T1000 (cell line): ENCODE data around the gene CATSPER4.
A peak's percentile ranks its signal among the peaks of the same experiment; 100 is the strongest.

Experiments
- DNase-seq: peaks from one replicate; lab custom pipeline; 2025; ENCODE audit warnings: mixed read lengths; lab: John Stamatoyannopoulos, UW

The CATSPER4 gene

DNA sequence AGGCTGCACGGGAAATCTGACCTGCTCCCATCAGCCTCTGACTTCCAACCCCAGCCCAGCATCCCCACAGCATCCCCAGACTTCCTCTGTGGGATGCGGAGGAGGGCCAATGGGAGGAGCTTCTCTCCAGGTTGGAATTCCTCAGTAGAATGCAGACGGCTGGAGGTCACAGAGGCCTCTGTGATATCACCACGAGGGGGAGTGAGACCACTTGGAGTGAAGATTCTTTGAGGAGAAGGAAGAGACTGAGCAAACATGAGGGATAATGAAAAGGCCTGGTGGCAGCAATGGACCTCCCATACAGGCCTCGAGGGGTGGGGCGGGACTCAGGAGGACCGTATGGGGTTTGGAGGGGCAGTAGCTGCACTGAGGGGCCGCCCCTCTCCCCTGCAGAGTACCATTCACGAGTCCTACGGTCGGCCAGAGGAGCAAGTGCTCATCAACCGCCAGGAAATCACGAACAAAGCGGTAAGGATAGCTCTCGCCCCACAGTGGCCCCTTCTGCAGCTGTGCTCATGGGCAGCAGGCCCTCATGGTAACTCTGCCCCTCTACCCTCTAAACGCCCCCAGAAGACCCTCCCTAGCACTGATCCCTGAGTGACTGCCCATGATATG is at the start of gene CATSPER4:
CATSPER4 (plus strand) TSS at position 230 of the 615 bp plus-strand sequence; CDS start at position 256, 26 bp downstream.
- no peak for DNase-seq

DNA sequence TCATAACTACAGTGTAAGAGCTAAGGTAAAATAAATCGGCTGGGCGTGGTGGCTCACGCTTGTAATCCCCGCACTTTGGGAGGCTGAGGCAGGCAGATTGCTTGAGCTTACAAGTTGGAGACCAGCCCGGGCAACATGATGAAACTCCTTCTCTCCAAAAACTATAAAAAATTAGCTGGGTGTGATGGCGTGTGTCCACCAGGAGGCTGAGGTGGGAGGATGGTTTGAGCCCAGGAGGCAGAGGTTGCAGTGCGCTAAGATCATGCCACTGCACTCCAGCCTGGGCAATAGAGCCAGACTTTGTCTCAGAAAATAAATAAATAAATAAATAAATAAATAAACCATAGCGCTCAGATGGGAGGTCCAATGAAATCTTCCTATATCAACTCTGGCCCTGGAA is 48.2 kb upstream of the CATSPER4 start:
- no peak for DNase-seq

- peak; percentile 48 for DNase-seq
Measured at GRCh38 chr1:26145041-26145959, 45.1 kb upstream of the CATSPER4 start.

DNA sequence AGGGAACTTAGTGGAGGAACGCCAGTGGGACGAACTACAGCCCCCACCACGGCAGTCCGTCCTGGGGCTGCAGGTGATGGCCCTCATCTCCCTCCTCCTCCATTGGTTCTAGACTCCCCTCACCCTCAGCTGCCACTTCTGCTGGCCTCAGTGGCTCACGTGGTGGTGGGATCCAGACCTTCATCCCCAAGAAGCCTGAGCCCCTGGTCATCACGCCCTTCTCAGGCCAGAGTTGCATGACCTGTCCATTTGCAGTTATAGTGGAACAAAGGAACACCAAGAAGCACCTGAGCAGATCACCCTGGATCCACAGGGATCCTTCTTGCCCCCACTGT is 44.5 kb upstream of the CATSPER4 start:
- DNase-seq = no peak

DNA sequence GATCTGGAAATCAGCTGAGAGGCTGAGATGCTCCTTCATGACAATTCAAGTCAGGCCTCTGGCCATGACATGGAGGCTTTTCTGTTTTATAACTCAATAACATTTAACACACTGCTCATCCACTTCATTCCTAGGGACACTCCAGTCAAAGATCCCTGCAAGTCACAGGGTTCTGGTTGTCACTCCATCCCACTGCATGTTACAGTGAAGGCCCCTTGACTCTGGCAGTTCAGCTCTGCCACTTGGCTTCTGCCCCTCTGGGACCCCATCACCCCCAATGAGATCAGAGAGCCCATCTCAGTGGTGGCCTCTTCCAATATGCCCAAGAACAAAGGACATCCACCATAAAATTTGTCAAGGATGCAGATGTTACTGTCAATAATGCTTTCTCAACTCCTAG is 41.5 kb upstream of the CATSPER4 start:
- no peak for DNase-seq

DNA sequence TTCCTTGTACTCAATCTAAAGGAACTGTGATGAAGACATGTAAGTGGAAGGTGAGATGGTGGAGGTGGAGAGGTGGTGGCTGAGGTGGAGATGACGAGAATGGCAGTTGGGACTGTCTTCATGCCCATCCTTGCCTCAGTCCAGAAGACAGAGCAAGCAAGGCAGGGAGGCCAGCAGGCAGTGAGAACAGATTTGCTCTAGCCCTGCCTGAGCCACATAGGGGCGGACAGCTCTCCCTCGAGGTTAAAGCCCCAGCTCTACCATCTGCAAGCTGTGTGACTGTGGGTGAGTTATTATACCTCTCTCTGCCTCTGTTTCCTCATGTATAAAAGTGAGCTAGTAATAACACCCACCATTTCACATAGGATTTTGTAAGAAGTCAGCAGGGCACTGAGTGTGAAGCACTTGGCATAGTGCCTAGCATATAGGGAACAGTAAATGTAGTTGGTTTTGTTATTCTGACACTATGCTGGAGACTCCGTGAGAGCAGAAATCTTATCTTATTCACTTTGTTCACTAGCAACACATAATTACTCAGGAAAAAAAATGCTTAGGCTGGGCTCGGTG is 36.4 kb upstream of the CATSPER4 start:
- DNase-seq = no peak

DNA sequence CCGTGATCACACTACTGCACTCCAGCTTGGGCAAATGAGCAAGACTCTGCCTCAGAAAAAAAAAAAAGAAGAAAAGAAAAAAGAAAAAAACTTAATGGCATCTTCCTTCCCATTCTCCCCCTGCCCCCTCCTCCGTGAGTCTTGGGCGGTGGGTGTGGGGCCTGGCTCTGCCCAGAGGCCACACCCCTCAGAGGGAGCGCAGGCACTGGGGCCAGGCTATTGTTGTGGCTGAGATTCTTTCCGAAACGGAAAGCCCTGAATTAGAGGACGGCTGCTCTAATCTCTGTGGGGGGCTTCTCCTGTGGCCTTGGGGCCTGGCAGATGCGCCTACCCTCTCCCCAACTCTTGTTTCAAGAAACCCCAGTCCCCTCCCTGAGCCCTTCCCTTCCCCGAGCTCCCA is 35.7 kb upstream of the CATSPER4 start:
- no peak for DNase-seq

DNA sequence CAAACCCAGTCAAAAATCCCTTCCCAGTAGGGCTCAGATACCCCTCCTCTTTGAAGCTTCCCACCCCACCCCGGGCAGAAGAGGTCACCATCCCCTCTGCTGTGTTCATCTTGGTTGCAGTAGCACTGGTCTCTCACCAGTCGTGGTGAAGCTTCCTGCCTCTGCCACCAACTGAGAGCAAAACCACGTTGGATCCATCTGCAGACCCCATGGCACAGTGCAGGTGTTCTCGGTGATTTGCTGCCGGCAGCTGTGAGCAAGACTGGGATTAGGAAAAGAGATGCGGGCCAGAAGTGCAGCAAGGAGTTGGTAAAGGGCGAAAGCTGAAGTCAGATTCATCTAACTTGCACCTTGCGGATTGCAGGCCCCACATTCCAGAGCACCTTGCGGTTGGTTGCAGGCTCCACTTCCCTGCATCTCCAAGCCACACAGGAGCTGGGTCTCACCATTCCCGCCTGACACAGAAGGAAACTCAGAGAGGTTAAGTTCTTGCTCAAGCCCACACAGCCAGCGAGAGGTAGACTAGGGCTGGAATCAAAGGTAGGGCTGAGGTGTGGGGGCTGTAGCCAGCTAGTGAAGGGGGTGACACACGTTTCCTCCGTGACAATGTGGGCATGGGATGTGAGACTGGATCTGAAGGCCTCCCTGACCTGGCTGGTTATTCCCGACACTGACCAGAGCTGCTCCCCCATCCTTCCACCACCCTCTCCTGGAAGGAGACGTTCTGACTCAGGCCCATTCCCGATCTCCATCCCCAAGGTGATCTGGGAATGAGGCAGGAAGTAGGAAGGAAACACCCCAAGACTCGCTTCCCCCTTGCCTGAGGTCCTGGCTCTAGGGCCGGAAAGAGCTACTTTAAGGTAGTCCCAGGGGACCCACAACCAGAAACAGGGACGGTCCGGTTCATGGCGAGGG is 34.8 kb upstream of the CATSPER4 start:
- DNase-seq = no peak

GRCh38 chr1:26156285-26157038 is 33.9 kb upstream of the CATSPER4 start:
- no peak for DNase-seq

DNA sequence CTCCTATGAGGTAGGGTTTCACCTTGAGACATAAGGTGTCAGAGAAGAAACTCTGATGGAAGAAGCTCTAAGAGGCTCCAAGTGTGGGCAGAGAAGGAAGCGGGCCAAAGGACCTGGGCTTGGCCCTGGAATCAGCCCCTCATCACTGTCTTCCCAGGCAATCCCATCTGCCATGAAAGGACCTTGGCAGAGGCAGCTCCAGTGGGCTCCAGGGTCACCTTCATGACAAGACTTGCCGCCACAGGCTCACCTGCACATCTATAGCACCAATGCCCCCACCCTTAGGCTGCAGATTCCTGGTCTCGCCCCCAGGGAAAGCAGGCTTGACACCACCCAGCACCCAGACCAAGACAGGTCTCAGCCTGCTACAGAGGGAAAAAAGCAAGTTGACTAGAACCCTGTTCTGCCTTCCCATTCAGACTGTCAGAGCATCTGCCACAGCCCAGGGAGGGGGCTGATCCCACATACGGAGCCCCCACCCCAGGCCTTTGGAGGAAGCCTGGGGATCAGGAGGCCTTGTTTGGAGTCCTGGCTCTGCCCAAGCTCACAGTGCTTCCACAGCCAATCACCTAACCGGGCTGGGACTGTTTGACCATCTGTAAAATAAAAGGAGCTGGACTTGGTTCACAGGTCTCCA is 32.0 kb upstream of the CATSPER4 start:
- no peak for DNase-seq

DNA sequence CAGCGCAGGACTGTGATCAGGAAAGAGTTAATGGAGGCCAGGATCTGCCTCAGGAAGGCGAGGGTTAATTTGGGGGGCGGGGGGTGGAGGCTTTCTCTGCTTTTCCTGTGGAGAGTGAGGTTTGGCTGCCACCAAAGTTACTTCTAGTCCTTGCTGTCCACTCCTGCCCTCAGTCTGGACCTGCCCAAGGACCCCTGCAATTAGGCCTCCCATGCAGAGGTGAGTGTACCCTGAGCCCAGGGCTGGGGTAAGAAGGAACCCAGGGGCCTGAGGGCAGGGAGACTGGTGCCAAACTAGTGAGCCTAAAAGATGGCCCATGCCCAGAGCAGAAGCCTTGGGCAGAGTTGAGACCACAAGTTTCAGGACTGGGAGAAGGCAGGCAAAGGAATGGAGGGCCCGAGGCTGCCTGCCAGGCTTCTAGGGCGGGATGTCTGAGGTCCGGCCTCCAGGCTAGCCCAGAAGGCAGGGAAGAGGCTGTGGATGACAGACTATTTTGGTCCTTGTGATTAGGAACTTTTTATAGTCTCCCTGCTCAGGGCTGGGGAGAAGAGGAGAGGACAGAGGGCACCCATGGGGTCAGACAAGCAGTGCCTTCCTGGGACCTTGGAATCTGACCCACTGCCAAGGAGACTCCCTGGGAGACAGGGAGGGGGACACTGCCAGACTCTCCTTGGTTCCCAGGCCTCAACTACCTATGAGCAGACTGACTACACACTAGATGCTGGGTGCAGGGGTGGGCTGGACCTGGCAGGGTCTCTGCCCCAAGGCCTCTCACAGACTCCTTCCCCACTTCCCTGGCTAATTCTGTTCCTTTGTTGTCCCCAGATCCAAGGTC is 31.3 kb upstream of the CATSPER4 start, which contains the start of gene FAM110D:
FAM110D (plus strand) TSS at position 172 of the 835 bp plus-strand sequence. CDS start 2,213 bp downstream, outside the sequence.
- DNase-seq = no peak

DNA sequence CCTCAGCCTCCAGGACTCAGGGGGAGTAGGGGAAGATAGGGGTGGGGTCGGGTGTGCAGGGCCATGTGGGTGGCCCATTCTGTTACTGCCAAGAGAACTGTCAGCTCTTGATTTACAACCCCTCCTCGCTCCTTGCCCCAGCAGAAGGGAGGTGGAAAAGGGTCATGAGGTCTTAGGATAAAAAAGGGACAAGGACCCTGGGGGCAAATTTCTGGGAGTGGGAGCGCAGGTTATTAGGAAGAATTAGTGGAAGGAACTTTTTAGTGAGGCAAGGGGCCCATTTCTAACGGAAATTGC is 30.7 kb upstream of the CATSPER4 start:
- no peak for DNase-seq

GRCh38 chr1:26160527-26161414 is 29.6 kb upstream of the CATSPER4 start:
- no peak for DNase-seq

- no peak for DNase-seq
Measured at GRCh38 chr1:26161415-26162219, 28.8 kb upstream of the CATSPER4 start.

- DNase-seq = no peak
Measured at GRCh38 chr1:26162220-26162709, 28.1 kb upstream of the CATSPER4 start.

GRCh38 chr1:26163684-26164035 is 26.7 kb upstream of the CATSPER4 start:
- DNase-seq = no peak

- DNase-seq = no peak
Measured at GRCh38 chr1:26164036-26164860, 26.2 kb upstream of the CATSPER4 start.
